Measurements from ENCODE around the gene CMSS1. TPM values are rescaled to one million over a fixed set of nuclear protein-coding genes. Genes with fewer than 3 reads are reported as not detected.

The CMSS1 gene
- polyA plus RNA-seq, 5 donors = 41.9 to 49.5 (median 46.3) TPM

DNA sequence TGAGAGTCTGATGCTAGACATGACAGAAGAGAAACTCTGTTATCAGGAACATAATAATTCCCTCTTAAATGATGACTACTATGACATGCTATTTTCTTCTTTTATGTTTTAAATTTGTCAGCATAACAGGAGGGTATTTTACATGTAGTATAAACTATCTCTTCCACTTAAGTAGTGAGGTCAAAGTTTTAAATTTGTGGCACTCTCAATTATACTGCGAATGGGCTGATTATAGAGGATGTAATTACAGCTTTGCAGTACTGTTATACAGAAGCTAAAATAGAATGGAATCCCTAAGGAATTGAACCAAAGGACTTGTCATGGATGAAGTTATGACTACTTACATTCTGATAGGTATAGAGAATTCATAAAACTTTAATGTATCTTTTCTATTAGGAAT lies 34.3 kb downstream of the CMSS1 start:
- DNase-seq = no peak

GRCh38 chr3:99852851-99853250 lies 35.2 kb downstream of the CMSS1 start:
- no peak for DNase-seq

DNA sequence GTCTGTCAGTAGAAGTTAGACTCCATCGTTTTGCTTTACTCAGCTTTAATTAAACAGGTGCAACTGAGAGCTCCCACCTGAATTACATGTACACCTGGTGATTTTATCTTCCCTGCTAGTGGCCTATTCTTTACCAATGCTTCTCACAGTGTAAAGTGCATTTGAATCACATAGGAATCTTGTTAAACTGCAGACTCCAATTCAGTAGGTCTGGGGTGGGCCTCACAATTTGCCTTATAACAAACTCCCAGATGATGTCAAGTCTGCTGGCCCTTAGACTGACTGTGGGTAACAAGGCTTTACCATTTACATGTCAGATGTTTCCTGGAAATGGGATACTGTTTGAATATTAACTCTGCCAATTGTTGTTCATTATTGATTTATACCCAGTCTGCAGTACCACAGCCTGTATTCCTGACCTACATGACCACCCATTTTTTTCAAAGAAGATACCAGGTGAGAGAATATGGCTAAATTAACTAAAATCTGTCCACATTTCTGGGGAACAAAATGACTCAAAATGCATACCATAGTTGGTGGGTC lies 37.2 kb downstream of the CMSS1 start:
- DNase-seq = no peak

DNA sequence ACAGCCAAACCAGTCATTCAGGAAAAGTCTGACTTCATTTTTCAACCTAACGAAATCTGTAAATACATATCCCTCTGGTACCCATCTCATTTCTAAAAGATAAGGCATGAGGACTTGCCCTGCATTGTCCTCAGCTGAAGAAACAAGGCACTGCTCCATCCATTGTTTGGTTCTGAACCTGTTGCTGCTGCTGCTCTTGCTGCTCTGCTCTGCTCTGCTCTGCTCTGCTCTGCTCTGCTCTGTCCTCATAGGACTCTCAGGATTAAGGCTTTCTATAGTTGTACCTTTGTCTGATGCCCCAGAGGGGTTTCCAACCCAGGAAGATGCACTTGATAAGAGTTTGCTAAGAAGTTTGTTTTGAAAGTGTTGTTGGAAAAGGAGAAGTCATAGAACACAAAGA lies 38.2 kb downstream of the CMSS1 start:
- no peak for DNase-seq

GRCh38 chr3:99856437-99857220 lies 39.0 kb downstream of the CMSS1 start:
- no peak for DNase-seq

GRCh38 chr3:99857278-99857677 lies 39.6 kb downstream of the CMSS1 start:
- DNase-seq = no peak

- no peak for DNase-seq
These were observed 40.8 kb downstream of the CMSS1 start for GRCh38 chr3:99858469-99858868.

DNA sequence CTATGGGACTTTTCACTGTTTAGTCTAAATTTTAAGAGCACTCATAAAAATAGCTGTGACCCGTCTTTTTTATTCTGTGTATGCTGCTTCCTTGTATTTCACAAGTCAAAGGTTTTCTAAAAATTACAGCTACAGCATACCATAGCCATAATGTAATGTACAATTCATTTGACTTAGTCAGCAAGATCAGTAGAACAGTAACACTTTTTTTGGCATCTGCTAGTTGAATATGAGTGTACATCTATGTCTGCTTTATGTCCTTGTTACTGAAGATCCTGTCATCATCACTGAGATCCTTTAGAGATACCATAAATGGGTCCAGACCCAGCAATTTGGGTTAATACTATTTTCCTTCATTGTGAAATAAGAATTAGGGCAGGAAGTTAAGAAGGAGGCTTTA lies 42.2 kb downstream of the CMSS1 start:
- peak in 1 of 2 donors; percentile 72 for DNase-seq

- DNase-seq = no peak
These were observed 43.6 kb downstream of the CMSS1 start for GRCh38 chr3:99861216-99861615.

DNA sequence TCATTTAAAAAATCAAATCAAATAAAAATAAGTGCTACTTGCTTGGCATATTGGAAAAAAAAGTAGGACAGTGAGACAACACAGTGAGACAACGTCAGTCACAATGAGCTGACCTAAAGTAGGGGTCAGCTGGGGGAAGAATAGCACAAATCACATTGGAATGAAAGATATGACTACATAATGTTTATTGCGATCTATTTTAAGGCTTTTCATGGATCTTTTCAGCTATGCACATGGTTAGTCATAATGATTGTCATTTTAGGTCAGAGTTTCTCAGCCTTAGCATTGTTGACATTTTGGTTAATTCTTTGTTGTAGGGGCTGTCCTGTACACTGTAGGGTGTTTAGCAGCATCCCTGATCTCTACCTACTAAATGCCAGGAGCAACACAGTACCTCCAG lies 44.5 kb downstream of the CMSS1 start:
- DNase-seq = no peak

DNA sequence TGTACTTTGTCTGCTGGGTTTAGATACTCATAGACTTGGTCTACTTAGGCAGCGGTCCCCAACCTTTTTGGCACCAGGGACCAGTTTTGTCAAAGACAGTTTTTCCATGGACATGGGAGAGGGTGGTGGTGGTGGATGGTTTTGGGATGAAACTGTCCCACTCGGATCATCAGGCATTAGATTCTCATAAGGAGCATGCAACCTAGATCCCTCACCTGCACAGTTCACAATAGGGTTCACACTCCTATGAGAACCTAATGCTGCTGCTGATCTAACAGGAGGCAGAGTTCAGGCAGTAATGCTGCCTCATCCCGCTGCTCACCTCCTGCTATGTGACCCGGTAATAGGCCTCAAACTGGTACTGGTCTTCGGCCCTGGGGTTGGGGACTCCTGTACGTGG lies 45.3 kb downstream of the CMSS1 start:
- no peak for DNase-seq

DNA sequence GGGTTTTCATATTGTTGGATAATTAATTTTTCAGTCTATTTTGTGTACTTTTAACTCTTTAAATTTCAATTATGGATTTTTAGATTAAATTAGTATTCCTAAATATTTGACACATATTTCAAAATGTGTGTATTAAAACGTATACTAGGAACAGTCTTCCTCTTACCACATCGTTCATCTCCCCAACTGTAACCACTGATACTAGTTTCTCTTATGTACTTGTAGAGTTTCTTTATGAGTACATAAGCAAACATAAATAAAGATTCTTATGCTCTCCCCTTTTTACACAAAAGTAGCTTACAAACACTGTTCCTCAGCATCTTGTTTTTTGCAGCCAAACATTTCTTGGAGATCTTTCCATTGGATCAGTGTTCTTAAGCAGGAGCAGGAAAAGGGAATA lies 45.9 kb downstream of the CMSS1 start:
- DNase-seq = no peak

DNA sequence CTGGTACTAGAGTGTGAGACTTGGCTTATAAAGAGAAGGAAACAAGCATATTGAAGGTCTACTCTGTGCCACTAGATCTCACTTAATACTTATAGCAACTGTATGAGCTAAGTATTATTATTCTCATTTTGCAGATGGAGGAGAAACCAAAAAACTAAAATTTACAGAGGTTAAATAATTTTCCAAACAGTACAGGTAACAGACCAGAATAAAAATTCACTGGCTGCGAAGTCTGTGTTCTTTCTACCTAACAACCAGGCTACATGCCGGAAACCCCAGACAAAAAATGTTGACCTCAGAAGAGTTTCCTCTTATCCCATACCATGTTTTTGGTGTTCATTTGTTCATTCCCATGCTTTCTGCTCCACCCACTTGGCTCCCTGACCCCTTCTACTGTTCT lies 46.6 kb downstream of the CMSS1 start:
- DNase-seq = no peak

- DNase-seq = no peak
These were observed 47.7 kb downstream of the CMSS1 start for GRCh38 chr3:99865321-99865720.

- no peak for DNase-seq
These were observed 48.6 kb downstream of the CMSS1 start for GRCh38 chr3:99866261-99866761.

DNA sequence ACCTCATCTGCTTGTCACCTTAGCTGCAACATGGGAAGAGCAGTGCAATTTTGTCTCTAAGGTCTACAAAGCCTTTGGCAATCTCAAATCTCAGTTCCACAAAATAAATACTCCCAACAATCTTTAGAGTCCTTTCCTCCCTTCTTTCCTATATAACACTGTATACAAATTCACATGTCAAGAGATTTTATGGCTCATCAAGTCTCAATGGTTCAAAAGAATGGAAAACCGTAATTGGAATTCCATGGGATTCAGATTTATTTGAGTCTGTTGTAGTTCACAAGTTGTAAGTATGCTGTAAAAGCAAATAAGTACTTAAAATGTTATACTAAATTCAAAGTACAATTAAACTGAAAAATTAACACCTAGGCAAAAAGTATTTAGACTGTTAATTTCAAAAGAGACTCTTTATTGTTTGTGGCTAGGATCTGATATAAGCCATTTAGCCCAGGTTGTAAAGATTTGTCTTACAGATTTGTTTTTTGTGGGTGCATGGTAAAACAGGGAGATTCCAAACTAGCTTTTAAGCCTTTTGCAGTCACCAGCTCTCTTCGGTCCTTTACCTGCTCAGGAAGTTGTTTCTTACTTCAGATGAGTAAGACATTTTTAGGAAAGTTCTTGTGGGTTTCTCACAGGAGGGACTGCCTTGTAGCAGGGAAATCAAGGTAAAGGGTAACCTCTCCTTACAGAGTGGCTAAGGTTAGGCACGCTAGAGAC lies 50.1 kb downstream of the CMSS1 start:
- DNase-seq = no peak

GRCh38 chr3:99868311-99868646 lies 50.6 kb downstream of the CMSS1 start:
- DNase-seq = no peak

- DNase-seq = no peak
These were observed 52.0 kb downstream of the CMSS1 start for GRCh38 chr3:99869621-99870020.

DNA sequence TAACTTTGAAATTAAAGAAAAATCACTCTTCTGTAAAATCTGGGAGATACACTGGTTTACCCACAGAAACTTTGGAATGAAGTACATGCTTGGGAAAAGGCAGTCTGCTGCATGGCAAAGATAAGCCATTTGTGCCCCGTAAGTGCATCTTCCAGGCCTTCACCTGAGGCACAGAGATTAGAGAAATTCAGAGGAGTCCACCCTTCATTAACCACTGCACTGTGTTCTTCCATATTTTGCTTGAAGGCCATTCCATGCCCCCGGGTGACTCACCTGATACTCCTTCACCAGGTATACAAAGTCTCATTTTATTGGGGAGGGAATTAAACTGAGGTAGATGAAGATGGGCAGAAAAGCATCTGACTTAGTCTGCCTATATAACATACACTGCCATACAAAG lies 53.0 kb downstream of the CMSS1 start:
- no peak for DNase-seq

GRCh38 chr3:99871231-99872045 lies 53.8 kb downstream of the CMSS1 start:
- DNase-seq = no peak

- no peak for DNase-seq
These were observed 55.2 kb downstream of the CMSS1 start for GRCh38 chr3:99872923-99873254.

Data from right lung (tissue), 5 donors.